Breast epithelium (tissue), 3 donors: ENCODE measurements around the gene CSNK2A1.

Experiments used
- POLR2A ChIP-seq: fragments of 450-650 bp; IDR thresholded peaks from one replicate; pipeline ENCODE4 v1.6.1; 2016; ENCODE audit warnings: antibody characterized with exemption, mild to moderate bottlenecking, moderate library complexity
- POLR2AphosphoS5 ChIP-seq, 3 donors: sonication (generic); formaldehyde crosslinking; IDR thresholded peaks; one replicate each; pipeline ENCODE4 v1.6.1; 2017; ENCODE audit warnings: antibody characterized with exemption in 3 of 3
- TF ChIP-seq, protein P1 (sequence below), 3 donors: fragments of 450-650 bp; IDR thresholded peaks; one replicate each; pipeline ENCODE4 v1.5.1; 2016 to 2017; ENCODE audit warnings: antibody characterized with exemption in 3 of 3, mild to moderate bottlenecking in 3 of 3, moderate library complexity in 3 of 3

DNA sequence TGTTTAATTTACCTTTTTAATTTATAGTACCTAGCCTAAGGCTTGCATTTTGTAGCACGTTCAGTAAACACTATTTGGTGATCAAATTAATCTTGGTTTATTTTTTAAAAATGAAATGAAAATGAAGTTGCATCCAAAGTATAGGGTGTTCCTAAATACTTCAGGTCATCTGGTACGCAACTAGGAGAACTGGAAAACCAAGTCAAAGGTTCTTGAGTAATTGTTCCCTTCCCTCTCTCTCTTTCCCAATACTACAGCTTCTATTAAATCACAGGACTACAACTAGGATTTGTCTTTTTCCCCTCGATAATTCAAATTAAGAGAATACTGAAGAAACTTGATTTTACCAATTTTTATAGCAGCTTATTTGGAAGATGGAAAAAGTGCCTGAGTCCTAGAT lies 27.9 kb downstream of the CSNK2A1 start:
- TF ChIP-seq, protein P1, sequence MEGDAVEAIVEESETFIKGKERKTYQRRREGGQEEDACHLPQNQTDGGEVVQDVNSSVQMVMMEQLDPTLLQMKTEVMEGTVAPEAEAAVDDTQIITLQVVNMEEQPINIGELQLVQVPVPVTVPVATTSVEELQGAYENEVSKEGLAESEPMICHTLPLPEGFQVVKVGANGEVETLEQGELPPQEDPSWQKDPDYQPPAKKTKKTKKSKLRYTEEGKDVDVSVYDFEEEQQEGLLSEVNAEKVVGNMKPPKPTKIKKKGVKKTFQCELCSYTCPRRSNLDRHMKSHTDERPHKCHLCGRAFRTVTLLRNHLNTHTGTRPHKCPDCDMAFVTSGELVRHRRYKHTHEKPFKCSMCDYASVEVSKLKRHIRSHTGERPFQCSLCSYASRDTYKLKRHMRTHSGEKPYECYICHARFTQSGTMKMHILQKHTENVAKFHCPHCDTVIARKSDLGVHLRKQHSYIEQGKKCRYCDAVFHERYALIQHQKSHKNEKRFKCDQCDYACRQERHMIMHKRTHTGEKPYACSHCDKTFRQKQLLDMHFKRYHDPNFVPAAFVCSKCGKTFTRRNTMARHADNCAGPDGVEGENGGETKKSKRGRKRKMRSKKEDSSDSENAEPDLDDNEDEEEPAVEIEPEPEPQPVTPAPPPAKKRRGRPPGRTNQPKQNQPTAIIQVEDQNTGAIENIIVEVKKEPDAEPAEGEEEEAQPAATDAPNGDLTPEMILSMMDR (IDR thresholded peaks at IDR 0.05): no peak
- no peak for TF ChIP-seq POLR2A
- no peak for TF ChIP-seq POLR2AphosphoS5 (IDR thresholded peaks at IDR 0.05)
